ENCODE measurements around the gene NRG3.
"Not testable (repeated sequence)": the region's sequence is repeated elsewhere in the genome, so short reads cannot be mapped to it uniquely, and the experiment has no call there.

The NRG3 gene

GRCh38 chr10:82284180-82284579, 409.2 kb downstream of the NRG3 start:
- no peak for DNase-seq (ENCODE audit: low spot score)

- DNase-seq (ENCODE audit: low spot score) = no peak
These were observed 413.5 kb downstream of the NRG3 start for GRCh38 chr10:82288461-82288881.

- no peak for DNase-seq (ENCODE audit: low spot score)
These were observed 415.0 kb downstream of the NRG3 start for GRCh38 chr10:82289945-82290344.

GRCh38 chr10:82294874-82295378, 419.9 kb downstream of the NRG3 start:
- no peak for DNase-seq (ENCODE audit: low spot score)

- no peak for DNase-seq (ENCODE audit: low spot score)
These were observed 433.6 kb downstream of the NRG3 start for GRCh38 chr10:82308641-82309040.

- DNase-seq (ENCODE audit: low spot score) = no peak
These were observed 435.8 kb downstream of the NRG3 start for GRCh38 chr10:82310839-82311238.

GRCh38 chr10:82313401-82313800, 438.4 kb downstream of the NRG3 start:
- DNase-seq (ENCODE audit: low spot score) = no peak

- DNase-seq (ENCODE audit: low spot score) = no peak
These were observed 443.5 kb downstream of the NRG3 start for GRCh38 chr10:82318534-82318933.

- DNase-seq (ENCODE audit: low spot score) = no peak
These were observed 444.1 kb downstream of the NRG3 start for GRCh38 chr10:82319074-82319473.

GRCh38 chr10:82319562-82319961, 444.6 kb downstream of the NRG3 start:
- no peak for DNase-seq (ENCODE audit: low spot score)

- no peak for DNase-seq (ENCODE audit: low spot score)
These were observed 446.7 kb downstream of the NRG3 start for GRCh38 chr10:82321724-82322123.

GRCh38 chr10:82331716-82332115, 456.7 kb downstream of the NRG3 start:
- no peak for DNase-seq (ENCODE audit: low spot score)

GRCh38 chr10:82335831-82336230, 460.8 kb downstream of the NRG3 start:
- no peak for DNase-seq (ENCODE audit: low spot score)

- no peak for DNase-seq (ENCODE audit: low spot score)
These were observed 465.2 kb downstream of the NRG3 start for GRCh38 chr10:82340166-82340565.

- not testable (repeated sequence) for DNase-seq (ENCODE audit: low spot score)
These were observed 474.6 kb downstream of the NRG3 start for GRCh38 chr10:82349590-82349989.

- no peak for DNase-seq (ENCODE audit: low spot score)
These were observed 478.4 kb downstream of the NRG3 start for GRCh38 chr10:82353381-82353780.

GRCh38 chr10:82358486-82359099, 483.6 kb downstream of the NRG3 start:
- no peak for DNase-seq (ENCODE audit: low spot score)

GRCh38 chr10:82361256-82361655, 486.3 kb downstream of the NRG3 start:
- DNase-seq (ENCODE audit: low spot score) = no peak

GRCh38 chr10:82377608-82378007, 502.6 kb downstream of the NRG3 start:
- no peak for DNase-seq (ENCODE audit: low spot score)

GRCh38 chr10:82378146-82378545, 503.2 kb downstream of the NRG3 start:
- DNase-seq (ENCODE audit: low spot score) = no peak

GRCh38 chr10:82383350-82383749, 508.4 kb downstream of the NRG3 start:
- DNase-seq (ENCODE audit: low spot score) = no peak

GRCh38 chr10:82390866-82391658, 516.1 kb downstream of the NRG3 start:
- DNase-seq (ENCODE audit: low spot score) = no peak

GRCh38 chr10:82391971-82392370, 517.0 kb downstream of the NRG3 start:
- no peak for DNase-seq (ENCODE audit: low spot score)

- no peak for DNase-seq (ENCODE audit: low spot score)
These were observed 517.5 kb downstream of the NRG3 start for GRCh38 chr10:82392533-82392932.
